HG03439 (cell line): ENCODE data around the gene KCTD16.

Experiments used
- ATAC-seq: cut with Tn5 transposase; IDR thresholded peaks from one replicate; pipeline ENCODE4 v1.9.1; 2021; ENCODE audit warnings: mild to moderate bottlenecking, moderate library complexity; ENCODE audit not compliant: unreplicated experiment

Gene KCTD16

GRCh38 chr5:144205141-144205551 is 34.5 kb downstream of the KCTD16 start:
- no peak for ATAC-seq

- ATAC-seq: no peak
Measured at GRCh38 chr5:144206141-144206540, 35.5 kb downstream of the KCTD16 start.

GRCh38 chr5:144207875-144208444 is 37.3 kb downstream of the KCTD16 start:
- ATAC-seq: no peak

- no peak for ATAC-seq
Measured at GRCh38 chr5:144209361-144209760, 38.7 kb downstream of the KCTD16 start.

GRCh38 chr5:144210655-144211054 is 40.0 kb downstream of the KCTD16 start:
- ATAC-seq: no peak

- ATAC-seq: no peak
Measured at GRCh38 chr5:144219869-144220268, 49.2 kb downstream of the KCTD16 start.

- no peak for ATAC-seq
Measured at GRCh38 chr5:144227363-144227999, 56.8 kb downstream of the KCTD16 start.

- no peak for ATAC-seq
Measured at GRCh38 chr5:144230806-144231205, 60.1 kb downstream of the KCTD16 start.

- ATAC-seq: no peak
Measured at GRCh38 chr5:144232285-144232684, 61.6 kb downstream of the KCTD16 start.

- no peak for ATAC-seq
Measured at GRCh38 chr5:144236499-144236898, 65.8 kb downstream of the KCTD16 start.

- no peak for ATAC-seq
Measured at GRCh38 chr5:144237851-144238250, 67.2 kb downstream of the KCTD16 start.

GRCh38 chr5:144247131-144247530 is 76.5 kb downstream of the KCTD16 start:
- no peak for ATAC-seq

- no peak for ATAC-seq
Measured at GRCh38 chr5:144248015-144248414, 77.3 kb downstream of the KCTD16 start.

GRCh38 chr5:144249755-144250464 is 79.2 kb downstream of the KCTD16 start:
- no peak for ATAC-seq

GRCh38 chr5:144254552-144254951 is 83.9 kb downstream of the KCTD16 start:
- ATAC-seq: no peak

- no peak for ATAC-seq
Measured at GRCh38 chr5:144260121-144260520, 89.4 kb downstream of the KCTD16 start.

GRCh38 chr5:144265643-144266247 is 95.1 kb downstream of the KCTD16 start:
- no peak for ATAC-seq

- no peak for ATAC-seq
Measured at GRCh38 chr5:144267961-144268513, 97.4 kb downstream of the KCTD16 start.

GRCh38 chr5:144273232-144274027 is 102.8 kb downstream of the KCTD16 start:
- ATAC-seq: peak; percentile 52

- ATAC-seq: no peak
Measured at GRCh38 chr5:144275329-144275728, 104.7 kb downstream of the KCTD16 start.
